Adrenal gland (tissue), 12 donors: Measurements from ENCODE around the gene KLF16. TPM values are rescaled to one million over a fixed set of nuclear protein-coding genes. Genes with fewer than 3 reads are reported as not detected.

ENCODE experiments used
- DNase-seq, 7 donors: peaks; one replicate each; pipeline ENCODE4 v3.0.0-alpha.2; 2019 to 2020
- H3K27ac ChIP-seq, 5 donors: fragments of 200-600 bp; sonication (generic) in 4 of 5; 1 replicate in 3 of 5; 2 replicates in 2 of 5; pipeline versions ENCODE4 v1.5.1 to v1.8.0; 2016 to 2020; ENCODE audit warnings: mild to moderate bottlenecking in 1 of 5
- H3K27me3 ChIP-seq: fragments of 200-600 bp; 2 replicates; pipeline ENCODE4 v1.8.0; 2021
- H3K36me3 ChIP-seq, 2 donors: fragments of 200-600 bp; replicated peaks in 1 of 2; 1 replicate in 1 of 2; 2 replicates in 1 of 2; pipeline versions ENCODE4 v1.5.1 to v1.8.0; 2018 to 2022
- H3K4me1 ChIP-seq, 2 donors: fragments of 200-600 bp; replicated peaks in 1 of 2; 1 replicate in 1 of 2; 2 replicates in 1 of 2; pipeline versions ENCODE4 v1.5.1 to v1.8.0; 2018 to 2021
- H3K4me3 ChIP-seq, 4 donors: fragments of 200-600 bp; sonication (generic) in 3 of 4; one replicate each; pipeline ENCODE4 v1.5.1; 2016 to 2018
- H3K9me3 ChIP-seq, 3 donors: fragments of 200-600 bp; sonication (generic) in 1 of 3; replicated peaks in 1 of 3; 1 replicate in 2 of 3; 2 replicates in 1 of 3; pipeline versions ENCODE4 v1.5.1 to v1.8.0; 2016 to 2021
- CTCF ChIP-seq, 6 experiments: fragments of 450-650 bp in 4 of 6; fragments of 200-600 bp in 2 of 6; sonication (generic) in 1 of 6; IDR thresholded peaks; 1 replicate in 5 of 6; 2 replicates in 1 of 6; pipeline versions ENCODE4 v1.5.1 to v1.8.0; 2016 to 2021; ENCODE audit warnings: antibody characterized with exemption in 6 of 6, mild to moderate bottlenecking in 2 of 6, moderate library complexity in 1 of 6
- POLR2A ChIP-seq, 2 donors: fragments of 450-650 bp; IDR thresholded peaks; one replicate each; pipeline ENCODE4 v1.6.1; 2017; ENCODE audit warnings: antibody characterized with exemption in 2 of 2, mild to moderate bottlenecking in 2 of 2, moderate library complexity in 1 of 2
- WGBS, 4 donors: extraction: QIAGEN DNeasy Blood & Tissue Kit in 2 of 4; methylation state at CpG; one replicate each; pipeline versions ENCODE4 v1.1.5 to v1.1.7; 2013 to 2017; 5-methylcytosine and 5-hydroxymethylcytosine counted together
- intact Hi-C, 2 donors: fragments of 100-400 bp; cut with DNase I; formaldehyde crosslinking; loops; one replicate each; pipeline versions ENCODE4 v1.14.1 to v1.15.0; 2022 to 2023
- polyA plus RNA-seq, 3 donors: library from polyadenylated mRNA; stranded (reverse); fragments of 200-250 nt in 2 of 3; fragments of 350-450 nt in 1 of 3; fragmentation: Illumina TruSeq in 1 of 3; extraction: RNeasy Lipid Tissue Mini Kit (QIAGEN cat#74804) in 1 of 3; gene quantifications; one replicate each; pipeline ENCODE4 v1.2.3, GENCODE V29; 2013 to 2014
- total RNA-seq, 9 donors: library from RNA; depleted of rRNA in 4 of 9; stranded (reverse); fragments of >200 nt in 4 of 9; fragments of 120-200 nt in 1 of 9; fragmentation: NEBNext Ultra II Directional in 1 of 9; extraction: Animal tissue kit (Norgen Biotek cat#: 25700) in 1 of 9; gene quantifications; one replicate each; pipeline versions ENCODE4 v1.1.0 to v1.2.4, GENCODE V29; 2013 to 2023
- donor health status: healthy with polysubstance abuse.
- donor health status: Bipolar disorder and iron deficiency.
- donor health status: DM: yes; HTN: yes; CAD: no.
- donor health status: DM: no; HTN: no; CAD: no.
- donor health status: DM: no; HTN: no; CAD: no.
- donor health status: DM: yes; HTN: yes; CAD: no.

The KLF16 gene
- total and polyA plus RNA-seq, 12 donors, result 2.0 to 28.1 (median 13.9) TPM

DNA sequence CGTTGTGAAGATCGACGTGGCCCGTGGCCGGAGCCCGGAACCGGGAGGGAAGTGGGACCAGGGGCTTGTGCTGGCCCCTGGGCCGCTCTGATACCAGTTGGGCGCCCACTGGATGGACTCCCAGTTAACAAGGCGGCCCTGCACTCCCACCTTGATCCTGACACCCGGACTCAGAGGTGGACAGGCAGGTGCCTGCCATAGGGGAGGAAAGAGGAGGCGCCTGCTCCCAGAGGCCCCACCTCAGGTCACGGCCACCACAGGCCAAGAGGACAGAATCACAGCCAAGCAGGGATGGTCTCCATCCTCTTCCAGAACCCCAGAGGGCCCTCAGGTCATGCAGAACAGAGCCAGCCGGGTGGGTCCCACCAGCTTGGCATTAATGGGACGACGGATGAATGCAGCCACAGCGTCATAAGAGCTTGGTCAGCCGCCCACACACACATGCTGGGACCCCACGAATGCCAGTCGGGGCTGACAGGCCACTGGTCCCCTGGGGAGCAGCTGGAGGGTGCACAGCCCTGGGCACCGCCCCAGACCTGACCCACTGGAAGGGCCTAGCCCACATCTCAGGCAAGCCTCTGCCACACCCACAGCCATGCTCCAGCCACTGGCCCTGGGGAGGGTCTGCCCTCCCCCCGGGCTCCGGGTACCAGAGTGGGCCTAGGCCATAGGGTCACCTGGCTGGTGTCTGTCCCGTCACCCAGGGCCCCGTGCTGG is 9.6 kb upstream of the KLF16 start:
- 75 to 88% (median 81%) methylated on average over 9 to 25 of the region's 25 CpGs for WGBS, 4 donors
- Histone ChIP-seq H3K9me3 (no peaks in the 10 kb centered on the region), H3K27me3 (no peaks in the 10 kb centered on the region), H3K4me3 (peak overlapping the region in 2 of 4 donors; percentile 5 to 83), H3K36me3 (no peaks in the 10 kb centered on the region), H3K27ac (peak overlapping the region; percentile 78 to 99 (median 95)), H3K4me1 (peaks cover 46 to 52% of the 10 kb centered on the region in 2 donors)
- intact Hi-C loops, result no loop called here
- DNase-seq, result peak in 1 of 7 donors; percentile 32
- TF ChIP-seq CTCF (IDR thresholded peaks at IDR 0.05) (no peak), POLR2A (IDR thresholded peaks at IDR 0.05) (no peak)

GRCh38 chr19:1871630-1872029 is 8.3 kb upstream of the KLF16 start:
- Histone ChIP-seq H3K9me3 (no peaks in the 10 kb centered on the region), H3K4me3 (no peak overlapping the region), H3K27ac (peak overlapping the region in 3 of 5 donors; percentile 41 to 47 (median 45)), H3K36me3 (no peaks in the 10 kb centered on the region), H3K4me1 (peaks cover 46 to 50% of the 10 kb centered on the region in 2 donors), H3K27me3 (no peaks in the 10 kb centered on the region)
- intact Hi-C loops, result no loop called here
- peak in 1 of 7 donors; percentile 24 for DNase-seq
- TF ChIP-seq CTCF (IDR thresholded peaks at IDR 0.05), result no peak
- no peak for TF ChIP-seq POLR2A (IDR thresholded peaks at IDR 0.05)
- 74 to 100% (median 77%) methylated on average over 2 to 13 of the region's 13 CpGs; no CpG with 5 or more reads in 1 of the 4 donors for WGBS, 4 donors

- Histone ChIP-seq H3K4me1 (peaks cover 43 to 46% of the 10 kb centered on the region in 2 donors), H3K27ac (peak overlapping the region in 3 of 5 donors; percentile 41 to 47 (median 45)), H3K4me3 (no peak overlapping the region), H3K36me3 (no peaks in the 10 kb centered on the region), H3K9me3 (no peaks in the 10 kb centered on the region), H3K27me3 (no peaks in the 10 kb centered on the region)
- intact Hi-C loops, result no loop called here
- WGBS, 4 donors, result 53 to 70% (median 59%) methylated on average over 1 to 15 of the region's 15 CpGs
- TF ChIP-seq POLR2A (IDR thresholded peaks at IDR 0.05), result peak in 1 of 2 donors; percentile 9
- no peak for TF ChIP-seq CTCF (IDR thresholded peaks at IDR 0.05)
- DNase-seq, result peak in 4 of 7 donors; percentile 41 to 73 (median 60)
These were observed 7.8 kb upstream of the KLF16 start for GRCh38 chr19:1871140-1871597.

- Histone ChIP-seq H3K36me3 (no peaks in the 10 kb centered on the region), H3K4me3 (no peak overlapping the region), H3K4me1 (peaks cover 37 to 44% of the 10 kb centered on the region in 2 donors), H3K9me3 (no peaks in the 10 kb centered on the region), H3K27me3 (no peaks in the 10 kb centered on the region), H3K27ac (no peak overlapping the region)
- 81 to 92% (median 87%) methylated on average over 7 of the region's 7 CpGs for WGBS, 4 donors
- no peak for TF ChIP-seq CTCF (IDR thresholded peaks at IDR 0.05)
- TF ChIP-seq POLR2A (IDR thresholded peaks at IDR 0.05), result no peak
- DNase-seq, result no peak
- intact Hi-C loops, result loop anchor here in 1 of 2 donors (10.0 kb wide), 1 partner anchor 56 kb away; no protein-coding TSS in a partner anchor
These were observed 5.6 kb upstream of the KLF16 start for GRCh38 chr19:1868971-1869370.
